NCI-H82 (cell line): ENCODE results near the gene ZNRF3.
"Not testable (repeated sequence)": the region's sequence is repeated elsewhere in the genome, so short reads cannot be mapped to it uniquely, and the experiment has no call there.

ENCODE experiments used
- DNase-seq: peaks from one replicate; lab custom pipeline; 2025; lab: John Stamatoyannopoulos, UW

ZNRF3 gene

DNA sequence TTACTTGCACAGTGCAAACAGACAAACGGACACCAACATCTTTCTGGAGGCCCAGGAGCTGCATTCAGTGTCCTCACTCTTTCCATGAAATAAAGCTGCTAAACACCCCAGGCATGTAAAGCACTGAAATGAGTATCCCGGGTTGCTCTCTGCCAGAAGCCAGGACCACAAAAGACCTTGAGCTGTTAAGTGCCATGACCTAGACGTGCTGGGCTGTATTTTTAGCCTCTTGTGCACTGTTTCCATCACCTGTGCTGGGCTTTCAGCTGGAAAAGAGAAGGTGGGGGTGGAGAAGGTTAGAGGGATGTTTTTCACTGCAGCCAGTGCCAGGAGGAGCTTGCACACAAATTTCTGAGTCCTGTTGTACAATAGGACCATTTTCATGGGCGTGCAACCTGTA lies 186.1 kb downstream of the ZNRF3 start:
- DNase-seq = no peak

DNA sequence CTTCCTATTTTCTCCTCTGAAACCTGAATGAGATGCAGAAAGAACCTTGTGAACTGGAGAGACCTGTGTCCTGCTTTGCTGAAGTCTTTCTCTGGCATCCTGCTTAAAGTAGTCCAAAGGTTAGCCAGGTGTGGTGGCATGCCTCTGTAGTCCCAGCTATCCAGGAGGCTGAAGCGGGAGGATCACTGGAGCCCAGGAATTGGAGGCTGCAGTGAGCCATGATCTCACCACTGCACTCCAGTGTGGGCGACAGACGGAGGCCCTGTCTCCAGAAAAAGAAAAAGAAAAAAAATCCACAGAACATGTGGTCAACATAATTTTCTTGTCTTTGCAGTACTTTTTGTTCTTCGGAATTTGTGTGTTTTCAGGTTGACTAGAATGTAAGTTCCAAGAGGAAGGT lies 187.1 kb downstream of the ZNRF3 start:
- DNase-seq = no peak

DNA sequence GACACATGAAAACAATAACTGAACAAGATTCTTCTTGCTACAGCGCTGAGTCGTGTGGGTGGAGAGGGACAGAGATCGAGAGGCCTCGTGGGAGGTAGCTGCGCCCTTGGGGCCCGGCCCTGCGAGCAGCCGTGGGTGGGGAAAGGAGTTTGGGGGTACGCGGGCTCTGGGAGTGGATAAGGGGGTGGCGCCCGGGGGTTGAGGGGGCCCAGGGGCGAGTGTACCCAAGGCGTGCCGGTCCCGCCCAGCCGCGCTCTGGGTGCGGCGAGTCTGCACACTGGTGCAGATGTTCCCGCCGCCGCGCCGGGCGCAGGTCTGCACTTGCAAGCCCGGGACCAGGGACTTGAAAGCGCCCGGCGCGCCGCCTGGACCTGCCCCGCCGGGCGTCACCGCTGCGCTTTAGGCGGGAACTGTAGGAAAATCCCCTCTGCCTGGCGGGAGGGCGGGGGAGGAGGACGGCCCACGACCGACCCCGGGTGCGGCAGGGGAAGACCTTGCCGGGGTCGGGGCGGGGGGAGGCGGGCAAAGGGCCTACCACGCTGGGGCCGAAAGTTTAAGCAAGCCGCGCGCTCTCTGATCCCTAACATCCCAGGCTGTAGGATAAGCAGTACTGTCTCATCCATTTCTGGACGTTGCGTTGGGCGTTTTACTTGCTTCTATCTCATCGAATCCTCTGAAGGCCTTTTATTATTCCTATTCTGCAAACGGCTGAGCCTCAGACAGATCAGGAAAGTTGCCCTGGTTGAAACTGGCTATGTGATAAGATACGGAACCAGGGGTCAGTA lies 188.1 kb downstream of the ZNRF3 start:
- peak; percentile 60 for DNase-seq

DNA sequence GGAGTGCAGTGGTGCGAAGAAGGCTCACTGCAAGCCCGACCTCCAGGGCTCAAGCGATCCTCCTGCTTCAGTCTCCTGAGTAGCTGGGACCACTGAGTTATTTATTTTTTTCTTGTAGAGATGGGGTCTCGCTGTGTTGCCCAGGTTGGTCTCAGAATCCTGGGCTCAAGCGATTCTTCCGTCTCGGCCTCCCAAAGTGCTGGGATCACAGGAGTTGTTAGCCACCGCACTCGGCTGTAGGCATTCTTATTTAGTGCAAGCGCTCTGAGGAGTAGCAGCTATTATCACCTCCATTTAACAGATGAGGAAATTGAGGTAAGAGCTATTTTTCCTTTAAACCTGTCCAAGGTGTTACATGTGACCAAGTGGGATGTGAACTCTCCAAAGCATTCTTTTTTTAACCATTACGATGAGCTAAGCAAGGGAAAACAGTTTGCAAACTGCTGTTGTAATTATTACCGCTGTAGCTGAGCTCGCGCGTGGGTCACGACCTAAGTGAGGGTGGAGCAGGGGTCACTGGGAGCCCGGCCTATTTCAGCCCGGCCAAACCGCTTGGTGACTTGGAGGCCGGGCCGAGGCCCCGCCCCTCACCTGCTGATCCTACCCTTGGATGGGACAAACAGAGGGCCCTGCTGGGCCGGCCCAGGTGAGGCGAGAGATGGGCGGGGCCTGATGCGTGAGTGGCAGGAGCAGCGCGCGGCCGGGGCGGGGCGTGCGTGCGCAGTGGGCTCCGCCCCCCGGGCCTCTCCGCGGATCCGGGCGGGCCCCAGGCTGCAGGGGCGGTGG lies 189.0 kb downstream of the ZNRF3 start:
- DNase-seq = peak; percentile 82

DNA sequence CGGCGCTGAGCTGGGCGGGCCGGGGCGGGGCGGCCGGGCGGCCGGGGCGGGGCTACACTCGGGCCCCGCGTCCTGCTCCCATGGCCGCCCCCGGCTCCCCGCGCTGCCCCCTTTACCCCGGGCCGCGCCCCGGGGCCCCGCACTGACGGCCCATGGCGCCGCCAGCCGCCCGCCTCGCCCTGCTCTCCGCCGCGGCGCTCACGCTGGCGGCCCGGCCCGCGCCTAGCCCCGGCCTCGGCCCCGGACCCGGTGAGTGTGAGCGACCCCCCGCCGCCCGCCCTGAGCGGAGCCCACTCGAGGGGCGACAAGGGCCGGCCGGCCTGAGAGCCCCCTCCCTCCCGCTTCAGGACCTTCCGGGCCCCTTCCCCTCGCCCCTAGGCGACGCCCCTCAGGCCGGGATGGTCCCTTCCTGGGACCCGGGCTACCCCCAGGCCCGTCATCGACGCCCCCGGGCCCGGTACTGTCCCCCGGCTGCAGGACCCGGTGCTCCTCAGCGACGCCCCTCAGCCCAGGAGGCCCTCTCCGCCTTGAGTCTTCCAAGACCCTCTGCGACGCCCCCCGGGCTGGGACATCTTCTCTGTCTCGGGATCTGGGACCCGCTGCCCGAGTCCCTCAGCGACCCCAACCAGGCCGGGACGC lies 189.7 kb downstream of the ZNRF3 start, which contains the start of gene KREMEN1:
TSS of gene KREMEN1 (plus strand) at position 57 of the 639 bp plus-strand sequence. CDS start at position 153, 96 bp downstream.
- DNase-seq = peak; percentile 33

DNA sequence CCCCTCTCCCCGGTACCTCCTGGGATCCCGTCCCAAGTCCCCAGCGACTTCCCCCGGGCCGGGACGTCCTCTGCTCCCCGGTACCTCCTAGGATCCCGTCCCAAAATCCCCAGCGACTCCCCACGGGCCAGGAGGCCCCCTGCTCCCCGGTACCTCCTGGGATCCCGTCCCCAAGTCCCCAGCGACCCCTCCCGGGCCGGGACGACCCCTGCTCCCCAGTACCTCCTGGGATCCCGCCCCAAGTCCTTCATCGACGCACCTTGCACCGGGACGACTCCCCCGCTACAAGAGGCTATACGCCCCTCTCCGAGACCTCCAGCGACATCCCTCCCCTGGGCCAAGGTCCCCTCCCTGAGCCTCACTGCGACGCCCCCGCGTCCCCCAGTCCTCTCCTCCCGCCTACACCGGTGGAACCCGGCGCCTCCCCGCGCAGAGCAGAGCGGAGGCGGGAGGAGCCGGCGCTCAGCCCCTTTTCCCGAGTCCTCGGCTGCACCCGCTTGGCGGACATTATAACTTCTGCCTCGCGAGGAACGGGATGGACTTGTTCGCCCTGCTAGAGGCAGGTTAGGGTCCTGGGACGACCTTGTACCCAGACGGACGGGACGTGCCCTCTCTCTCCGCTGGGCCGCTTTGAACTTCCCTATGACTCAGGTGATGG lies 190.4 kb downstream of the ZNRF3 start:
- peak; percentile 66 for DNase-seq

DNA sequence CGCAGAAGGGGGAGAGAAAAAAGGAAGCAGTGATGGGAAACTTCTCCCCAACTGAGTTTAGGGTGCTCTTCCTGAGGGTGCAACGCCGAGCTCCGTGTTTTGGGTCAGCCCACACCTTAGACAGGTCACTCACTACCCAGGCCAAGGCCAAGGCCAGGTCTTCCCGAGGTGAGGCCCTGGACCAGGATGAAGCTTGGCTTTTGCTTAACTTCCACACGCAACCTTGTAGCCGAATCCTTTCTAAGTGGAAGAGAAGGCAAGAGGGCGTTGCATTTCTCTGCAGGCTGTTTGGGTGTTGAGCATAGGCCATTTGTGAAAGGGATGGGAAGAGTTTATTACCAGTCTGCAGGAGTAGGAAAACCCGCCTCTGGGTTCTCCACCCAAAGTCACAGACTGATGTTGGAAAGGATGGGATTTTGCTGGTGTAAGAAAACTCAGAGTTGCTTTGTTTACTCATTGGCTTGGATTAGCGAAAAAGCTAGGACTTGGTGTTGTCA lies 191.0 kb downstream of the ZNRF3 start:
- DNase-seq = peak; percentile 46

DNA sequence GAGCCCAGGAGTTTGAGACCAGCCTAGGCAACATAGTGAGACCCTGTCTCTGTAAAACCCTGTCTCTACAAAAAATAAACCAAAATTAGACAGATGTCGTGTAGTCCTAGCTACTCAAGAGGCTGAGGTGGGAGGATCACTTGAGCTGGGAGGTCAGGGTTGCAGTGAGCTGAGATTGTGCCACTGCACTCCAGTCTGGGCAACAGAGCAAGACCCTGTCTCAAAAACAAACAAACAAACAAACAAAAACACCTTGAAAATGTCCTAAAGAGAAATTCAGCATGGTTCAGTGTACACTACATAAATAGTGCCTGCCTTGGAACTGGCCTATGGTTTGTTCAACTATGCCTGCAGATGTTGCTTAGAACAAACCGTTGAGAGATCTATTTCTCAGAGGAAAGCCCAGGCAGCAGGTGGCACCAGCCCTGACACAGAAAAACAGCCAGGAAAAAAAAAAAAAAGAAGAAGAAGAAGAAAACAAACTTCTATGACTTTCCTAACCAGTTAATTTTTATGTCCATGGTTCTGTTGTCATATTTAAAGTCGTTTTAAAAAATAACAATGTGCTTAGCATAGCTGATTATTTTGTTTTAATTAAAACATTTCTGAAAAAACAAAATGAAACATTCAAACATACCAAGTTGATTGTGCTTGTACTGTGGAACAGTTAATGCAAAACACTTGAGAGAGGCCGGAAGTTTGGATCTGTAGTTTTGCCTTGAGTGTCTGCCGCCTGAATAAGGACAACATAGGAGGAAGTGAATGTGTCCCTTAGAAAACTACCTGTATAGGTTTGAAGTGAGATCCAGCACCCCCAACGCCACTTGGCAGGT lies 194.9 kb downstream of the ZNRF3 start:
- DNase-seq = peak; percentile 23

DNA sequence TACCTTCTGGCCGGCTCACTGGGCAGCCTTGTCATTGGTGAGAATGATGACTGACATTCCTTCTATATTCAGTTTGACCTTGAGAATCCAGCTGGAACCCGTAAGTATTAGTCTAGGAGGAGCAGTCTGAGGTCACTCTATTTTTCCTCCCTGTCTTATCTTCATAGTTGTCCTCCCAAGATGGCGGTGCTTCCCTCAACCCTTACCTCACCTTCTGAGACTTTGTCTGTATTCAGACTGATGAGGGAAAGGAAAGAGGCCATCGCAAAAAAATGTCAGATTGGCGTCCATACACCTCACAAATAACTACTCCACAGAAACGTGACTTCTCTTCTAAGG lies 195.5 kb downstream of the ZNRF3 start:
- peak; percentile 60 for DNase-seq

DNA sequence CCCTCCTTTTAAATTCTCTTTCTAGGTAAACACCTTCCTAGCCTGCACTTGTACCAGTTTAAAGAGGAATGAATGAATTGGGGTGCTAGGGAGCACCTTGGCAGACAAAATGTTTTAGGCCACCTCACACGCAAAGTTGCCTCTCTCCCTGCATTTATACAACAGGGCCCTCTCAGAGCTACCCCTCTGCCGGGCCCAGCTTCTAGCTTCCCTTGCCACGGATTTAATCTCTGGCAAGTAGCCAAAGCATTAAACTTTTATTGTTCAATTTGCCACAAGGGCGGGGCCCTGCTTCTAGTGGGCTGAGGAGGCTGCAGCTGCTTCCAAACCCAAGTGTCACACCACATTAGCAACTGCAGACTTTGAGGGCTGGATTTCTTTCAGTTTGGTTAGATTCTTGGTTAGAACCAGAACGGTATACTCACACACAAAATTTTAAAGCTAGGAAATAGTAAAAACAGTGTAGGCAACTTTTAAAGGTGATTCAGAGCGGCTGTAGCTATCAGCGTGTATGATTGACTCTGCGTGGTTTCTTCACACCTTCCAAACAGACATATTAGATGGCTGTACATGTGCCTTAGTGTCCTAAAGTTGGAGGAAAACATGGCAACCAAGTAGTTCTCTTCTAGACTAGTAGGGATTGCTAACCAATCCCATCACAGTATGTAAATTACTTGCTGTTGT lies 196.0 kb downstream of the ZNRF3 start:
- peak; percentile 99 for DNase-seq

DNA sequence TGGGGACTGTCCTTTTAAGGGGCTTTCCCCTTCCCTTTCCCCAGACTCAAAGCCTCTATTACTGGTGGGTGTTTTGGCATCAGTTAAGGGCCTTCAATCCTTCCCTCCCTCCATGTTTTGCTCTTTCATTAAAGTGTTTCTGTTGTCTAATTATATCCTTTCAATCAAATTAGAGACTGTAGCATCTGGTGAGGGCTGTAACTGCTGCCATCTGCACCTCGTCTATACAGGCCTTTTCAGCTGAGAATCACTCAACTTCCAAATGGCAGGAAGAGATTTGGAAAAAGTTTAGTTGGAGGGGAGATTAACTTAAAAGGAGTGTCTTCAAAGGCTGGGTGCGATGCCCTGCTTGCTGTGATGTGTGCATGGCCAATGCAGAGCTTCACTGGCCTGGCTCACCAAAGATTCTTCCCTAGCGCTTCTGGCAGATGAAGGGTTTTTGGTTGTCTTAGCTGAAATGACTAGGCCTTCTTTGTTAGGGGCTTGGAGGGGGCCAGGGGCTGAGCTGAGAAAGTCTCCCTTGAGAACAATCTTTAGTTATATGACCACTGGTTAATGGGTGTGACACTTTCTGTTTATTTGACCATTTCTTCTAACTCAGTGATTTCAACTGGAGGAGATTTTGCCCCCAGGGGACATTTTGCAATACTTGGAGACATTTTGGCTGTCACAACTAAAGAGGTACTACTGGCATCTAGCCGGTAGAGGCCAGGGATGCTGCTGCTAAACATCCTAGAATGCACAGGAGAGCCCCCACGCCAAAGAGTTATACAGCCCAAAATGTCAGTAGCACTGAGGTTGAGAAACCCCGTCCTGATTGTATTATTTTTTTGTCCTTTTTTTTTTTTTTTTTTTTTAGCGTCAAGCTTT lies 197.0 kb downstream of the ZNRF3 start:
- peak; percentile 96 for DNase-seq

DNA sequence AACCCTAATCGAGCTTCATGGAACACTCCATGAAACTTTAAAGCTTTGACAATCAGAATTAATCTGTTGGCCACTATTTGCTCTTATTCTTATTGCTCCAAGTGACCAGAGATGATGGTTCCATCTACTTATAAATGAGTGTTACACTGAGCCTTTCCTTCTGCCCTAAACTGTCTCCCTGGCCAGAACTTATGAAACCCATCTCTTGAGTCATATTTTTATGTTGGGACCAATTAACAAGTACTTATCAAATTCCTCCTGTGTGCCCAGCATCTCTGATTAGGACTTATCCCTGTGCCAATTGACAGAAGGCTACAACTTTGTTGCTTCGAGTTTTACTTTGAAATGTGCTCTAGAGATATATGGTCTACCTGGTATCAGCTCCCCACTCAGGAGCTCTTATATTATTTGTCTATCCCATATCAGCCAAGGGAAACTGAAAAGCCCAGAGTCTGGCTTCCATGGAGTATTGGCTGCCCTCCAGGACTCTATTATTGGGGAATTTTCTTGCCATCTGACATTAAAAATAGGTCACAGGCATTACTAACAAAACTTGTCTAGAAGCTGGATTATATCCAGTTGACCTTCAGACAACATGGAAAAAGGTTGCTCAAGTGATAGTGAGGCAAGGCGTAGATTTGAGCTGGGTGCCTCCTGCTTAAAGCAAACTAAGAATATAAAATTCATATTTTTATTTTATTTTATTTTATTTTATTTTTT lies 198.3 kb downstream of the ZNRF3 start:
- DNase-seq = peak; percentile 46

DNA sequence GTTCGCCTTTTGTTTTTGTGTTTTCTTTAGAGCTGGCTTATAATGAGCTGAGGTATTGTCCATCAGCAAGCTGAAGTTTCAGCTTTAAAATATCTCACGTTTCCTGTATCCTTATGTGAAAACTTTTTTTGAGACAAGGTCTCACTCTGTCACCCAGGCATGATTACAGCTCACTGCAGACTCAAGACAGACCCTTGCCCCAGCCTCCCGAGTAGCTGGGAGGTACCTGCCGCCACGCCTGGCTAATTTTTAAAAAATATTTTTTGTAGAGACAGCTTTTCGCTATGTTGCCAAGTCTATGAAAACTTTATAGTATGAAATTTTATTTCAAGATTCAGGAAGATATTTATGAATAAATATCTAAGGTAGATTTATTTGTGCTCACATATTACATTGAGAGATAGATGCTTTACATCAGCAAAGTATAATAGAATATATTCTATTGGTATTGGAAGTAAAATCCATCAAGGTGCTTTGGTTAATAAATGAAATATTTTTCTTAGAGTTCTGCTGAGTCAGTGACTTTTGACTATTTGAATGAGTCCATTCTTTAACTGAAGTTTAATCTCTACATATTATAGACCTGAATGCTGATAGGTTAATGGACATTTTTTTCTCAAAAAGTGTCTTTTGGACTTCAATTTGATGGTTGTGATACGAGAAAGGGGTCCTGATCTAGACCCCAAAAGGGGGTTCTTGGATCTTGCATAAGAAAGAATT lies 199.6 kb downstream of the ZNRF3 start:
- DNase-seq = no peak

DNA sequence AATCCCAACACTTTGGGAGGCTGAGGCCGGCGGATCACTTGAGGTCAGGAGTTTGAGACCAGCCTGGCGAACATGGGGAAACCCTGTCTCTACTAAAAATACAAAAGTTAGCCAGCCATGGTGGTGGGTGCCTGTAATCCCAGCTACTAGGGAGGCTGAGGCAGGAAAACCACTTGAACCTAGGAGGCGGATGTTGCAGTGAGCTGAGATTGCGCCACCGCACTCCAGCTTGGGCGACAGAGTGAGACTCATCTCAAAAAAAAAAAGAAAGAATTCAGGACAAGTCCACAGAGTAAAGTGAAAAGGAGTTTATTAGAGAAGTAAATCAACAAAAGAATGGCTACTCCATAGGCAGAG lies 200.2 kb downstream of the ZNRF3 start:
- DNase-seq = not testable (repeated sequence)

DNA sequence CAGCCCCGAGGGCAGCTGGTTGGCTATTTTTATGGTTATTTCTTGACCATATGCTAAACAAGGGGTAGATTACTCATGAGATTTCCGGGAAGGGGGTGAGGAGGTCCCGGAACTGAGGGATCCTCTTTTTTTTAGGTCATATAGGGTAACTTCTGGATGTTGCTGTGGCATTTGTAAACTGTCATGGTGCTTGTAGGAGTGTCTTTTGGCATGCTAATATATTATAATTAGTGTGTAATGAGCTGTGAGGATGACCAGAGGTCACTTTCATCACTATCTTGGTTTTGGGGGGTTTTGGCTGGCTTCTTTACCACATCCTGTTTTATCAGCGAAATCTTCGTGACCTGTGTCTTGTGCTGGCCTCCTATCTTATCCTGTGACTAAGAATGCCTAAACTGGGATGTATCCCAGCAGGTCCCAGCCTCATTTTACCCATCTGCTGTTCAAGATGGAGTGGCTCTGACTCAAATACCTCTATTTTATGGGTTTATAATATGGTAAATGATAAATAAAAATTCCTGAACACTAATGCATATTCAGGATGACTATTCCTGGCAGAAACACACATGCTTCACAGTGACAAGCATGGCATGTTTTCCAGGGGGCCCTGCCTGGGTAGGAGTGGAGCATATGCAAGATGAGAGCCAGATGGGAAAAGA lies 200.7 kb downstream of the ZNRF3 start:
- no peak for DNase-seq

DNA sequence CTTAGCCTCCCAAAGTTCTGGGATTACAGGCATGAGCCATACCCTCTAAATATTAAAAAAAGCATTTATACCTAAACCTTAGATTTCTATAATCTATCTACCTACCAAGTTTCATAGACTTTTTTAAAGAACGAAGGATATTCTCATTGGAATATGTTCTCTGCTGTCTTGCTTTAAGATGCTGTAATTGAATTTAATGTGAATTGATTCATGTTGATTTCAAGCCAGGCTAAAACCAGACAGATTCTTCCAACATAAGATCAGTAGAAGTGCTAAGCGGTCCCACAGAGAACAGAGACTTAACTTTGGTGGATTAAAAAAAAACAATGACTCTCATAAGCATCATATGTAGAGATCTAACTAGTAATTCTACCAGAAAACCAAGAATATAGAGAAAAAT lies 203.6 kb downstream of the ZNRF3 start:
- no peak for DNase-seq

DNA sequence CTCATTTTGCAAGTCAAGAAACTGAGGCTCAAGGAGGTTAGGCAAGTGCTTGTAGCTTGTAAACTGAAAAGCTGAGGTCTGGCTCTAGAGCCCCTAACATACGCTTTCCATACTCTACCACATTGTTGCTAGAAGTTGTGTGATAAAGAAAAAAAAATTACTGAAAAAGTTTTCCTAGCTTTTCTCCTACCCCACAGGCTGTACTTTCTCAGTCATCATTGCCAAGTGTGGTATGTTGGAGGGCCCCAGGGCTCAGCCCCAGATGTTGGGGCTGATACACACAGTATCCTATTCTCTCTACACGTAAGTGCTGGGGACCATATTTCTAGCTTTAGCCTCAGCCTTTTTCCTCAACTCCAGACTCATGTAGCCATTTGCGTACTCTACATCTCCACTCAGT lies 205.4 kb downstream of the ZNRF3 start:
- DNase-seq = no peak

DNA sequence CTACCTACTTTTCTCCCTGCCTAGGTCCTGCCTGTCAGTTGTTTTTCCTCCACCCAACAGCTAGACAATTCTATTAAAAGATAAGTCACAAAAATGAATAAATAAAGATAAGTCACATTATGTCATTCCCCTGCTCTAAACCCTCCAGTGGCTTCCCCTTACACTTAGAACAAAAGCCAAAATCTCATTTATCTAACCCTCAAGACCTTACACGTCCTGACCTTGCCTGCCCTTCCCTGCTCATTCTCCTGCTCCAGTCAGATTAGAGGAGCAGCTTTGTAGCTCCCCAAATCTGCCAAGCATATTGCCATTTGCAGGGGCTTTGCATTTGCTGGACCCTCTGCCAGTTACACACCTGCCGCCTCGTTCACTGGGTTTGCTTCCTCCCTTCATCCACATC lies 206.1 kb downstream of the ZNRF3 start:
- peak; percentile 64 for DNase-seq
